Stimulated activated CD8-positive, alpha-beta memory T cell treated with anti-CD3 and anti-CD28 coated beads, Interleukin-12 subunit alpha, Interleukin-12 subunit beta, amount 100 ng/mL, for 24 hours (primary cell): ENCODE results near the gene ARHGAP32.

Experiments
- DNase-seq: peaks from one replicate; pipeline ENCODE4 v3.0.0-alpha.2; 2020; ENCODE audit errors: extremely low read depth

ARHGAP32 gene

DNA sequence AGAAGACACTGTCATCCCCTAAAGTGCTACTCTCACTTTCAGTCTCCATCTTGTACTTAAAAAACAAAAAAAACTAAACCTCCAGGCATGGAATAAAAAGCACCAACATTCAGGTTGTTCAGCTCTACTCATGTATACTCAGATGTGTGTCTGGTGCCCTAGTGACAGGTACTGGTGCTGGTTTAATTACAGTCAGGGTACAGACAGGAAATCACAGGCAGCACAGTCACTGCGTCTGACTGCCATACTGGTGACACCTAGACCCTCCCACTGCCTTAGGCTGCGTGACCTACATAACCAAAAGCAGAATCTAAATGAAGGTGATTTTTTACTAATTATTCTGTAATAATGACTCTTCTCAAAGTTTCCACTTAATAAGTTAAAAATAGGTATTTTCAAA, at the start of gene ARHGAP32:
Gene ARHGAP32 (minus strand): TSS at position 176 of the 400 bp plus-strand sequence. CDS start 127 bp downstream, at position 49.
- DNase-seq: no peak

DNA sequence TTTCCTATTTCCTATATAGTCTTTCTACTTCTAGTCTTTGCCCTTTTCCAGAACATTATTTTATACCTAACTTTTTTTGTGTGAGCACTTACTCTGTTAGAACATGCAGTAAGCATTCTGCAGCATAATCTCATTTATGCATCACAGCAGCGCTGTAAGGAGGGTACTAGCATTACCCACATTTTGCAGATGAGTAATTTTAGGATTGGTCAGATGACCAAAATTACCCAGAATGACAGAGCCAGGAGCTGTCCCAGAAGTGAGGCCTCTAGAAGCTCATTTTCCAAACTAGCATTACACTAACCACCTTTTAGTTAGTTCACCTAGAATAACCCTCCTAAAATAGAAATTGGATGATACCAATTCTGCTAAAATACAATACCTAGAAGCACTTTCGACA, 47.1 kb upstream of the ARHGAP32 start:
- DNase-seq: no peak

DNA sequence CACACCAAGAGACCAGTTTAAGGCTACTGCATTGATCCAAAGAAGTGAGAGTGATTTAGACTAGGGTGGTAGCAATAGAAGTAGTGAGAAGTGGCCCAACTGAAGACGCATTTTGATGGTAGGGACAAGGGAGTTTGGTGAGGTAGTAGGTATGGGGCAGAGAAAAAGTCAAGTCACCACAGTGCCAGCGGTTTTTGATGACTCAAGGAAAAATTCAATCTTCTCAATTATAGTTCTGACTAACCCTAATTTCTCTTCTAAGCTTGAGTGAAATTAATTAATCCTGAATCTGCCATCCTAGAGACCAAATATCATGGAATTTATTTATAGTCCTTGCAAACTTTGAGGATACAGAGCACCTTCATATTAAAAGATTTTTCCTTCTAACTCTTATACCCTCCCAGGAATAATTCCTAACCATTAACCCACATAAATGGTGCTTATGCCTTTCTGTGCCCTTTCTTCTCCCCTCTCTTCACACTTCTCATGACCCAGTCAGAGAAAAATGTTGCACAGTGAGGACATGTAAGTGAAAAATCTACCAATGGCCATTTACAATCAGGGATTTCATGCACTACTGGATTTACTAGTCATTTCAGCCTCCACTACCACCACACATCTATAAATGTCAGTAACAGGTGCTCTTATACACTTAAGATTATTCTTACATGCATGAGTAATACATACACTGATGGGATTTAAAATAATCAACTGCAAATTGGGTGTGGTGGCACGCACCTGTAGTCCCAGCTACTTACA, 45.9 kb upstream of the ARHGAP32 start:
- no peak for DNase-seq

DNA sequence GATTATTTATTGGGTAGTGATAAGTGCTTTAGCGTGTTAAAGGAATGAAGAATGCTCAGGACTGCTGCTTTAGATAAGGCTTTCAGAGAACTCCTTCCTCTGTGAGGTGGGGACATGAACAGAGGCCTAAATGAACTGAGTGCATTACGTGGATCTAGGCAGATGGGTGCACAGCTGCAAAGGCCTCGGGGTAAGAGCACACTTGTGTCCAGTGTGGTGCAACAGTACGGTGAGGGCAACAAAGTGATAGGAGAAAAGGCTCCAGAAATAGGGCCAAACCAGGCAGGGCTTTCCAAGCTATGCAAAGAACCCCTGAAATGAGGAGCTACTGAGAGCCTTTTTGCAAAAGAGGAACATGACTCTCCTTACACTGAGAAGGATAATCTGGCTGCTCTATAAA, 45.3 kb upstream of the ARHGAP32 start:
- no peak for DNase-seq

DNA sequence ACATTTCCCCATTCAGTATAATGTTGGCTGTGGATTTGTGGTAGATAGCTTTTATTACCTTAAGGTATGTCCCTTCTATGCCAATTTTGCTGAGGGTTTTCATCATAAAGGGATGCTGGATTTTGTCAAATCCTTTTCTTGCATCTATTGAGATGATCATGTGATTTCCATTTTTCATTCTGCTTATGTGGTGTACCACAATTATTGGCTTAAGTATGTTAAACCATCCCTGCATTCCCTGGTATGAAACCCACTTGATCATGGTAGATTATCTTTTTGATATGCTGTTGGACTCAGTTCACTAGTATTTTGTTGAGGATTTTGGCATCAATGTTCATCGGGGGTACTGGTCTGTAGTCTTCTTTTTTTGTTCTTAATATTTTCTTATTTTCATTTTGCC, 44.7 kb upstream of the ARHGAP32 start:
- DNase-seq: no peak

DNA sequence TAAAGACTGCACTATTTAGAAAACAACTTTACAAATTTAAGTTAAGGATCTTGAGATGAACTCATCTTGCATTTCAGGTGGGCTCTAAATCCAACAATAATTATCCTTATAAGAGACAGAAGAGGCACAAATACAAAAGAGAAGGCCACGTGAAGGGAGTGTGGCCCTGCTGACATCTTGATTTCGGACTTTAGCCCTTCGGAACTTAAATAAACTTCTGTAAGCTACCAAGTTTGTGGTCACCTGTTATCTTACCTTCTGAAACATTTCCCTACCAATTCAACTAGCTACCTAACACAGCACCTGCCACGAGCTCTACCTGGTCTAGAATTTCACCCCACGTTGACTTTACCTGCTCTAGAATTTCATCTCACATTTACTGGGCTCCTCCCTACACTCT, 42.9 kb upstream of the ARHGAP32 start:
- no peak for DNase-seq

DNA sequence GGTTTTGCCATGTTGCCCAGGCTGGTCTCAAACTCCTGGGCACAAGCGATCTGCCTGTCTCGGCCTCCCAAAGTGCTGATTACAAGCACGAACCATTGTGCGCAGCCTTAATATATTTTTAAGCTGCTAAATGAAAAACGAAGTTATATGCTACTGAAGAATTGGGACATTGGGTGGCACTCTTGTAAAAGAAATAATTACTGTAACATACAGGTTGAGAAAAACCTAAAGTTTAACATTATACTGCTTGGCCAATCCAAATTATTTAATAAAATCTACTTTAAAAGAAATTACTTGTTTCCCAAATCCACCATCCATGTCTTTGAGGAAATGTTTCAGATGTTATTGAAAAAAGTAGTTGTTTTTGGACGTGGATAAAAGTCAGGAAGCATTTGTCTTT, 37.9 kb upstream of the ARHGAP32 start:
- no peak for DNase-seq

DNA sequence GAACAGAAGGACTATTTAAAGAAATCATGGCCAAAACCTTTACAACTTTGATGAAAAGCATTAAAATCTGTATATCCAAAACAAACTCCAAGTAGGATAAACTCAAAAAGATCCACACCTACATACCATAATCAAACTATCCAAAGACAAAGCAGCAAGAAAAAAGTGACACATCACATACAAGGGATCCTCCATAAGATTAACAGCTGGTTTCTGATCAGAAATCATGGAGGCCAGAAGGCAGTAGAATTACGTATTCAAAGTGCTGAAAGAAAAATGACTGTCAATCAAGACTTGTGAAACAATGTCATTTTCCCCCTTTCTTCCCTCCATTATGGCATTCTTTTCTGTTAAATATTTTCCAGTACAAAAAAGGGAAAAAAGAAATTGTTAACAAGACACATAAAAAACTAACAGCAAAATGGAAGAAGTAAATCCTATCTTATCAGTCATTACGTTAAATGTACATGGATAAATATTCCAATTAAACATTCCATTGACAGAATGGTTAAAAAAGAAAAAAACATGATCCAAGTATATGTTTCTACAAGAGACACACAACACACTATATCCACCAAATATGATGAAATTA, 34.2 kb upstream of the ARHGAP32 start:
- no peak for DNase-seq

DNA sequence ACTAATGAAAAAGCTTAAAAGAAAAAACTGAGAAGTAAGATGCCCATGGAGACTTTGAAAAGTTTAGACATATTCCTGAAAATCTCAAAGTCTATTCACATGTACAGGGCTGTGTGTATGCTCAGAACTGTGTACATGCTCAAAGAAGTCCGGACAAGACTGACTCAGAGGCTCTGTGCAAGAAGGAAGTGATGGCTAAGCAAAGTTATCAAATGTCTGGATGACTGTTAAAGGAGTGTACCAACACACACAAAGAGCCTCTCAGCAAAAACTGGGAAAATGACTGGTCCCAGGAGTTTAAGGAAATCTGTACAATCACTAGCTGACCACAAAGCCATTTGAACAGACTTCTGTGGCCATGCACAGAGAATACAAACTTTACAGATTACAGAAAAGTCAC, 33.1 kb upstream of the ARHGAP32 start:
- DNase-seq: no peak

DNA sequence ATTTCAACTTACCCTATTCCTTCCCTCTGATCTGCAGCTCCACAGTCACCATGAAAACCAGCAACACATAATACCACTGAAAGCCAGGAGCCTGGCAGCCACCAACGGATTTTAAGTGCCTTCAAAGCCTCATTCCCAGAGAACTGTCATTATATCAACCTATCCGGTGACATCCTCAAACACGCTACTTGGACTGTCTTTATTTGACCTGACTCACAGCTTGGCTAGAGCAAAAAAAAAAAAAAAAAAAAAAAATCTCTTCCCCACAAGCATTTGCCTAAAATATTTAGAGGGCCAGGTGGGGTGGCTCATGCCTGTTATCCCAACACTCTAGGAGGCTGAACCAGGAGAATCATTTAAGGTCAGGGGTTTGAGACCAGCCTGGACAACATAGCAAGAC, 32.4 kb upstream of the ARHGAP32 start:
- DNase-seq: no peak

DNA sequence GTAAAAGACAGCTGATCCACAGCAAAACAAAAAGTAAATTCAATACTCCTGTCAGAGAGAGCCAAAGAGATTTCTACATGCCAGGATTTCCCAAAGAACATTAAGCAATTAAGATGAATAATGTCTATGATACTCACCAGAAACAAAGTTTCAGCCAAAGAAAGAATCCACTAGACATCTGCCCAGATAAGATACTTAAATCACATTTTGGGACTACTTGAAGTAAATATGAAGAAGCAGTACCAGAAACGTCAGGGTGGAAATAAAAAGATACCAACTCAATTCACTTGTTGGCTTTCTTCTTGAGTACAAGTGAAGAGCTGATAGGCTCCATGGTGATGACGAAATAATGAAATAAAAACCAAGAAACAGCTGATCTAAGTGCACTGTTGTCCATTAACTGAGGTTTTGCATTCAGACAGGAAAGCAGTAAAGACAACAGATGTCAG, 31.6 kb upstream of the ARHGAP32 start:
- DNase-seq: no peak

DNA sequence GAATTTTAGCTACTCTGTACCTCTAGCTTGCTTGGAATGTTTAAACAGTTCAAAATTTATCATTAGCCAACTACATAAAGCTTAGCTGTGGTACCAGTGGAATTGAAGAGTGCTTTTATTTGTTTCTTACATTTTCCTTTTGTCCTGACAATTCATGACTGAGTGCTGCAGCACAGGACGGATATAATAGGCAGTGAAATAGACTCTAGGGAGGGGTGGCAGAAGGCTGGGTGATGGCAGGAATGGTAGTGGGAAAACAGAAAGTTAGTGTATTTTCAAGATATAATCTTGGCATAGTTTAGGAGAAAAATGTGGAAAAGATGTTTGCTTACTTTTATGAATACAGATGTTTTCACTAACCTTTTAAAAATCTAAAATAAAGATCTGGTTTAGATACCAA, 31.1 kb upstream of the ARHGAP32 start:
- DNase-seq: no peak

DNA sequence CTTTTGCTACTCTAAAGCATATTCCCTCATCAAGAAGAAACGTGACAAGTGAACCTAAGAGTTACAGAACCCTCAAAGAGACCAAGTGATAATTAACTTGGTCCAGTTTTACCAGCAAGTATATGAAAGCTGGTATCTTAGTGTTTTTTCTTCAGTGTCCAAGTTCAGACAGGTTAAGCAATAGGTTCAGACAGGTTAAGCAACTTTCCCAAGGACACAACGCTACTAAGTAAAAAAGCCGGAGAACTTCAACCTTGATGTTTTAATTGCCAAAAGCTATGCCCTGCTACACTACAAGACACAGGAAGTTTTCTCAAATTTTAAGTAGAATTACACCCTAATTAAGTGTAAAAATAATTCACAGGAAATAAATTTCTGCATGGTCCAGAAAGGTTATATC, 30.0 kb upstream of the ARHGAP32 start:
- no peak for DNase-seq

DNA sequence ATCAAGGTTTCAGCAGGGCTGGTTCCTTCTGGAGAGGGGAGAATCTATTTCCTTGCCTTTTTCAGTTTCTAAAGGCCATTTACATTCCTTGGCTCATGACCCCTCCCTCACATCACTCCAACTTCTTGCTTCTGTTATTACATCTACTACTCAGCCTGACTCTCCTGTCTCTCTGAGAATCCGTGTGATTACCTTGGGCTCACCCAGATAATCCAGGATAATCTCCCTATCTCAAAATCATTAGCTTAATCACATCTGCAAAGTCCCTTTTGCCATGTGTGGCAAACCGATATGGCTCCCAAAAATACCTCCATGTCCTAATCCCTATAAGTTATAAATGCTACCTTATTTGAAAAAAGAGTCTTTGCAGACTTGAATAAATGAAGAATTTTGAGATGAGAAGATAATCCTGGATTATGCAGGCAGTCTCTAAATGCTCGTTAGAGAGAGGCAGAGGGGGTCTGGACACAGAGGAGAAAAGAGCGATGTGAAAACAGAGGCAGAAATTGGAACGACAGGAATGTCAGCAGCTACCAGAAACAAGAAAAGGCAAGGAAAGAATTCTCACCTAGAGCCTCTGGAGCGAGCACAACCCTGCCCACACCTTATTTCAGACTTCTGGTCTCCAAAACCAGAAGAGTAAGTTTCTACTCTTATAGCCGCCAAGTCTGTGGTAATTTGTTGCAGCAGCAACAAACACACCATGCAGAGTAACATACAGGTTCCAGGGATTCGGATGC, 23.6 kb upstream of the ARHGAP32 start:
- DNase-seq: no peak

DNA sequence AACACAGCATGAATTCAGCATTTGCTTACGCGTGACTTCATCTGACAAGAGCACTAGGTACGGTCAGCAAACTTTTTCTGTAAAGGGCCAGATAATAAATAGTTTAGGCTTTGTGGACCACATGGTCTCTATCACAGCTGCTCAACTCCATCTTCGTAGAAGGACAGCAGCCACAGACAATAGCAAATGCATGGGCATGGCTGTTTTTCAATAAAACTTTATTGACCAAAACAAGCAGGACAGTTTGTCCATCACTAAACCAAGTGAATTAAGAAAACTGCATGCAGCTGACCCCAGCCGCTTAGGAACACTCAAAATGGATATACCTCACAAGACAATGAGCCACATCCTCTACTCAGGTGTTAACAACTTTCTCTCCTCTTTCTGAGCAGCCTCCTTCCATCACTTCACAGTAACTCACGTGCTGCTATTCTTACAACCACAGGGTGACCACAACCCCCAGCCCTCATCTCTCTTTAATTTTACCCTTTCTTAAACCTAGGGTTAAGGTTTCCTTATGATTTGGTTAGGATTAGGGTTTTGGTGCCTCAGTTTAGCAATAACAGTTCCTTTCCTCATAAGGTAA, 22.7 kb upstream of the ARHGAP32 start:
- DNase-seq: no peak

DNA sequence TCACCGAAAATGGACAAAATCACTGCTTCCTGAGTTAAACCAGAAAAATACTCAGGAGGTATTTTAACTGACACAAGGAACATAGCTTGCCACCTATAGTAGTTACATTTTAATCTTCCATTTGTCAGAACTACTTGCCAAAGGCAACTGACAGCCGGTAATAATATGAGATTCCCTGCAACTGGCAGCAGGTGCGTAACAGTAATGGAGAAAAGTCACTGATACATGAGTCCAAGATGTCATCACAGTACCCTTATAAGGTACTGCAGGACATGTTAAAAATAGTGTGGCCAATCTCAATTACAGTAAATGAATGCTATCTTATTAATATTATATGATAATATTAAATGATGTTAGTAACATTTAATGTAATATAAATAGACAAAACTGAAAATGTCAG, 21.1 kb upstream of the ARHGAP32 start:
- DNase-seq: no peak

DNA sequence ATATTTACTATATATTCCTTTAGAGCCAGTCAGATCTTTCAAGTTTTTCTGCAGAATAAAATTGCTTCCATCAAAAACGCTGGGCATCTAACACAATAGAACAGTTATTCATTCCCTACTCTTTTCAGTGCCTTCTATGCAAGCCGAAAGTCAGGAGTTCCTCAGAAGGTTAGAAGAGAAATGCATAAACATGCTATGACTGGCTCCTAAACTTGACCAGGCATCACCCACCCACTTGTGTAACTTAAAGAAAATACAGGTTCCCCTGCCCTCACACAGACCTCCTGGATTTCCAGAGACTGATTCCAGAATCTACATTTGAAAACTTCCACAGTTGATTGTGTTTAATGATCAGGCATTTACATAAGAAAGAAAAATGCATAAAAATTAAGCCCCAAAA, 19.3 kb upstream of the ARHGAP32 start:
- no peak for DNase-seq

DNA sequence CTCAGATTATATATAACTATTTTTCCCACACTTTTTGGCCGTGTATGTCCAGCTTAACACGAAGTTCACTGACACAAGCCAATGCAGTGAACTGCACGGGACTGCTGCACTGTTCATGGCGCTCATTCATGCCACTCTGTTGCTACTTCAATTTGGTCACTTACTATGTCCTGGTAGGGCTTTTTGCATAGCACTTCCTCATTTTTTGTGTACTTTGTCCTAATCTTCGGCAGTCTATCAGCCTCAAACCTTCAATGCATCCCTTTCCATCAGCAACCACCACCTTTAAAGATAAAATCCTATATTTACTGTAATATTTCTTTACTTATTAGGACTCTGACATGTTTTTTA, 18.7 kb upstream of the ARHGAP32 start:
- DNase-seq: no peak

DNA sequence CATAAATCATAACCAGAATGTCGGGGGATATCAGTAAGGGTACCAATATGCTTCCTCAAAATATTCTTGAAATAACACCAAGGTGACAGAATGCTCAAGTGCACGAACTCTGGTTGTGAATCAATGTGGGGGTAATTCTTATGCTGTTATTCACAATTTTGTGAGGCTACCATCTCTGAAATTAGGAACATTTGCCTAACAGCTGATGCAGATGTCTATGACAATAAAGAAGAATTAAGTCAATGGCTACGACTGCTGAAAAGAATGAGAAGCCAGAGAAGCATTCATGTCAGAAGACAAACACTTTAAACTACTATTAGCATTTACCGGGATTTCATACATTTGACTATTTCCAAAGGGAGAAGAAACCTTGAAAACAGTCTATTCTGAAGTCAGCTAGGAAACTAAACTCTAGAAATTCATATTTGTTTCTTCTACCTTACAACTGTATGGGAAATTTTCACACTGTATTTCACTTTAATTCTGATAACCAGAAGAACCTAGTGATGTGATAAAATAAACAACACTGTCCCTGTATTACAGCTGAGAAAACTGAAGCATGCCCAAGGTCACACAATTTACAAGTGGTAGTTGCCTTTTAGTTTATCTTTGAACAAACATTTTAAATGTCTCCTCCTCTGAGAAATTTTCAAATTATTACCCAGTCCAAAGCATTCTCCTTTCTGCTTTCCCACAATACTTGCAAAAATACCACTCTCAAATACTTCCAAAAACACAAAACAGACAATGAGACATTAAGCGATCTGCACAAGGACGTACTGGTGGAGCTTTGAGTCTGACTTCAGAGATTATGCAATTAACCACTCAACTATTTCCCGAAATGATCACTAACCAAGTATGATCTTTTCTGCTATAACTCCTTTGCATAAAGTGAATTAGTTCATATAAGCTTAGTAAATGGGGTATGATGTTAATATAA, 18.0 kb upstream of the ARHGAP32 start:
- no peak for DNase-seq

DNA sequence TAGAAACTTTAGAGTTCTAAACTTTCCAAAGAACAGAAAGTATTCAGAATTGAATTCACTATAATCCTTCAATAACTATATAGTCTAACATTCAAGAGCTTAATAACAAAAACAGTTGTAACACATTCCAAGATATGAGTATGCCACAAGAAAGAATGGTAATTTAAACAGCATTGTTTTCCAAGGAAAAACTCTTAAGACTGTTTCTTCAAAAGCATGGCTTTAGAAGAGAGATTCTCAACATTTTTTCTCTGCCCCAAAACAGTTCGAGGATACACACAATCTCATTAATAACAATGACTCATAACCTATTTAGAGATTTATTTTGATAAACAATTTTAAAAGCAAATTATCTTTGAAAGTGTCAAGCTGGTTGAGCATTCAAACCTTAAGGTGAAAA, 16.7 kb upstream of the ARHGAP32 start:
- DNase-seq: no peak

DNA sequence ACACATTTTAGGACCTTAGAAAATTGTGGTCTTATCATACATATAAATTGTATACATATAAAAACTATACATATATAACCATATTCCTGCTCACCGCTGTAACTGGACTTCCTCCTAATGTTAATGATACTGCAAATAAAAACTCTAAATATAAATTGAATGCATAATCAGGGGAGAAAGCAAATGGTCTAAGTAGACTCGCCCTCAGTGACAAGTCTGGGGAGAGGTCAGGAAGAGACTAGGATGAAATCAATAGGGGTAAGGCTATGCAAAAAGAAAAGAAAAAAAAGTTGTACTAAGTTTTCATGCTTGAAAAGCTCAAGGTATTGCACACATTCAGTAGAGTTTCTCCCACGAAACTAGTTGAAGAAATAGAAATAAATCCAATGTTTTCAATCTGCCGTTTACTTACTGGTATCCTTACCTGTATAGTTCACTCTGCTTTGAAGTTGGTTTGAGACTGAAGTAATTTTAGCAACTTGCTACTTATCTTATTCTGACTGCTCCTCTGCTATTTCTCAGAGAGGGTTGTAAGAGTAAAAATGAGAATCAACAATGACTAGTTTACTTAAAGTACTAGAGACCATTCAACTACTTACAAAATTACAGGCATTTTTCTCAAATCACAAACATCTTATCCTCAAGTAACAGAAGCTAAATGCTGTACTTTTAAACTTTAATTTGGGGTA, 12.2 kb upstream of the ARHGAP32 start:
- DNase-seq: no peak
